Neural cell (in vitro differentiated cells): Measurements from ENCODE around the gene LPIN1. TPM values are rescaled to one million over a fixed set of nuclear protein-coding genes. Genes with fewer than 3 reads are reported as not detected.
A peak's percentile ranks its signal among the peaks of the same experiment; 100 is the strongest.

Experiments
- H2AFZ ChIP-seq: fragments of 200-600, 300-800 bp; sonication (generic), shearing (Covaris generic); 2 replicates; pipeline ENCODE4 v1.6.0; 2014; ENCODE audit warnings: low read depth, mild to moderate bottlenecking, antibody characterized with exemption, low read length, moderate library complexity
- H3F3A ChIP-seq: fragments of 200-600 bp; shearing (Covaris generic); 2 replicates; pipeline ENCODE4 v1.6.1; 2016; ENCODE audit warnings: mild to moderate bottlenecking, moderate library complexity, mixed read lengths, antibody characterized with exemption, low read length; ENCODE audit not compliant: insufficient read depth, poor library complexity, severe bottlenecking
- H3K27ac ChIP-seq: fragments of 200-600, 300-800 bp; sonication (generic), shearing (Covaris generic); 2 replicates; pipeline ENCODE4 v1.5.1; 2014; ENCODE audit warnings: mild to moderate bottlenecking, low read length, moderate library complexity
- H3K27me3 ChIP-seq: fragments of 300-800, 200-600 bp; sonication (generic), shearing (Covaris generic); 2 replicates; pipeline ENCODE4 v1.6.0; 2014; ENCODE audit warnings: mild to moderate bottlenecking, low read depth, low read length, moderate library complexity; ENCODE audit not compliant: insufficient read depth
- H3K36me3 ChIP-seq: fragments of 300-800, 200-600 bp; sonication (generic), shearing (Covaris generic); 2 replicates; pipeline ENCODE4 v1.5.1; 2014; ENCODE audit warnings: mild to moderate bottlenecking, antibody characterized with exemption, low read length, moderate library complexity; ENCODE audit not compliant: insufficient read depth
- H3K4me2 ChIP-seq: fragments of 300-800, 200-600 bp; sonication (generic), shearing (Covaris generic); 2 replicates; pipeline ENCODE4 v1.6.0; 2014; ENCODE audit warnings: mild to moderate bottlenecking, low read length
- H3K4me3 ChIP-seq: fragments of 300-800, 200-600 bp; sonication (generic), shearing (Covaris generic); 2 replicates; pipeline ENCODE4 v1.5.1; 2014; ENCODE audit warnings: mild to moderate bottlenecking, low read length, moderate library complexity
- H3K79me2 ChIP-seq: fragments of 200-600 bp; shearing (Covaris generic); replicated peaks from 2 replicates; pipeline ENCODE4 v1.6.0; 2014; ENCODE audit warnings: mild to moderate bottlenecking, low read length, moderate library complexity; ENCODE audit not compliant: insufficient read depth
- H3K9ac ChIP-seq: fragments of 300-800, 200-600 bp; sonication (generic), shearing (Covaris generic); 2 replicates; pipeline ENCODE4 v1.6.1; 2016; ENCODE audit warnings: mild to moderate bottlenecking, low read length, mixed read lengths
- H3K9me2 ChIP-seq: fragments of 200-600 bp; shearing (Covaris generic); 2 replicates; pipeline ENCODE4 v1.6.1; 2016; ENCODE audit warnings: mild to moderate bottlenecking, low read length, mixed read lengths; ENCODE audit not compliant: insufficient read depth
- H3K9me3 ChIP-seq: fragments of 200-600, 300-800 bp; sonication (generic), shearing (Covaris generic); 2 replicates; pipeline ENCODE4 v1.6.1; 2016; ENCODE audit warnings: mild to moderate bottlenecking, mixed run types, low read length, moderate library complexity, mixed read lengths
- H4K20me1 ChIP-seq: fragments of 200-600 bp; shearing (Covaris generic); 2 replicates; pipeline ENCODE4 v1.6.1; 2016; ENCODE audit warnings: mild to moderate bottlenecking, mixed run types; ENCODE audit not compliant: insufficient read depth
- CTCF ChIP-seq: fragments of 450-650 bp; IDR thresholded peaks from 2 replicates; pipeline ENCODE4 v1.5.1; 2014; ENCODE audit warnings: antibody characterized with exemption, mild to moderate bottlenecking, moderate library complexity; ENCODE audit not compliant: poor library complexity, severe bottlenecking
- EP300 ChIP-seq: fragments of 450-650 bp; conservative IDR thresholded peaks from 2 replicates; pipeline ENCODE4 v1.6.1; 2014; ENCODE audit warnings: antibody characterized with exemption, mild to moderate bottlenecking, moderate library complexity; ENCODE audit not compliant: poor library complexity, severe bottlenecking
- EZH2 ChIP-seq: fragments of 200-600, 300-800 bp; shearing (Covaris generic), sonication (generic); IDR thresholded peaks from 2 replicates; pipeline ENCODE4 v1.6.1; 2014; ENCODE audit warnings: antibody characterized with exemption, low read length, borderline replicate concordance, mild to moderate bottlenecking; ENCODE audit not compliant: insufficient read depth, poor library complexity, severe bottlenecking
- MXI1 ChIP-seq: fragments of 450-650 bp; conservative IDR thresholded peaks from 2 replicates; pipeline ENCODE4 v1.6.1; 2014; ENCODE audit warnings: antibody characterized with exemption, mild to moderate bottlenecking; ENCODE audit not compliant: poor library complexity, severe bottlenecking
- POLR2AphosphoS5 ChIP-seq: IDR thresholded peaks from 2 replicates; pipeline ENCODE4 v1.6.1; 2012
- RAD21 ChIP-seq: fragments of 450-650 bp; conservative IDR thresholded peaks from 2 replicates; pipeline ENCODE4 v1.6.1; 2014; ENCODE audit warnings: antibody characterized with exemption, mild to moderate bottlenecking, moderate library complexity
- REST ChIP-seq: IDR thresholded peaks from 2 replicates; pipeline ENCODE4 v1.6.1; 2012; ENCODE audit warnings: borderline replicate concordance
- SMC3 ChIP-seq: fragments of 450-650 bp; conservative IDR thresholded peaks from 2 replicates; pipeline ENCODE4 v1.6.1; 2014; ENCODE audit warnings: antibody characterized with exemption, mild to moderate bottlenecking, moderate library complexity; ENCODE audit not compliant: poor library complexity
- TAF1 ChIP-seq: IDR thresholded peaks from 2 replicates; pipeline ENCODE4 v1.6.1; 2012; ENCODE audit warnings: low read depth
- polyA plus RNA-seq: library from polyadenylated mRNA; depleted of rRNA; stranded (reverse); fragments of >200 nt; gene quantifications from 2 replicates; pipeline ENCODE4 v1.2.3, GENCODE V29; 2014

The LPIN1 gene
- polyA plus RNA-seq, 1 donor from 2014 or later: 47.5 TPM

GRCh38 chr2:11833601-11834000 lies 87.2 kb downstream of the LPIN1 start:
- H3K9ac ChIP-seq: no peak overlapping the region
- H3K36me3 ChIP-seq: no peaks in the 10 kb centered on the region
- no peaks in the 10 kb centered on the region for H3K27me3 ChIP-seq
- no peak overlapping the region for H3K27ac ChIP-seq
- H3K9me3 ChIP-seq: peaks cover 4% of the 10 kb centered on the region
- no peaks in the 10 kb centered on the region for H3K9me2 ChIP-seq
- H3K79me2 ChIP-seq: no peaks in the 10 kb centered on the region
- H2AFZ ChIP-seq: no peak overlapping the region
- H3K4me2 ChIP-seq: no peak overlapping the region
- TF ChIP-seq POLR2AphosphoS5: no peak
- no peak for TF ChIP-seq REST
- TF ChIP-seq TAF1: no peak
- no peak for TF ChIP-seq MXI1
- TF ChIP-seq RAD21: no peak
- H3K4me3 ChIP-seq: no peak overlapping the region
- H3F3A ChIP-seq: no peaks in the 10 kb centered on the region
- H4K20me1 ChIP-seq: no peaks in the 10 kb centered on the region

GRCh38 chr2:11835403-11835802 lies 89.0 kb downstream of the LPIN1 start:
- Histone ChIP-seq H4K20me1 (no peaks in the 10 kb centered on the region), H3K27me3 (no peaks in the 10 kb centered on the region), H3K9me3 (peaks cover 4% of the 10 kb centered on the region), H3K4me3 (no peak overlapping the region), H3K36me3 (no peaks in the 10 kb centered on the region), H3K27ac (no peak overlapping the region), H2AFZ (no peak overlapping the region), H3K9me2 (no peaks in the 10 kb centered on the region), H3K9ac (no peak overlapping the region), H3F3A (no peaks in the 10 kb centered on the region), H3K79me2 (no peaks in the 10 kb centered on the region), H3K4me2 (no peak overlapping the region)
- TF ChIP-seq RAD21 (peak; percentile 22), POLR2AphosphoS5 (no peak), CTCF (no peak), SMC3 (peak; percentile 55), TAF1 (no peak), REST (no peak), EZH2 (no peak), MXI1 (no peak), EP300 (no peak)
